SU-DHL-6 (cell line): ENCODE data around the gene CMTM7.

Experiments
- EZH2phosphoT487 ChIP-seq: fragments of 200-600 bp; sonication (generic), shearing (Covaris generic); conservative IDR thresholded peaks from 2 replicates; pipeline ENCODE4 v1.6.1; 2018; ENCODE audit warnings: mild to moderate bottlenecking, antibody characterized with exemption, low read length, moderate library complexity, mixed read lengths
- TF ChIP-seq, protein P1 (sequence below): fragments of 200-600 bp; sonication (generic); IDR thresholded peaks from one replicate; pipeline ENCODE4 v1.5.1; 2017; ENCODE audit warnings: antibody characterized with exemption, mild to moderate bottlenecking, low read length, moderate library complexity; ENCODE audit not compliant: insufficient read depth, poor library complexity, severe bottlenecking

DNA sequence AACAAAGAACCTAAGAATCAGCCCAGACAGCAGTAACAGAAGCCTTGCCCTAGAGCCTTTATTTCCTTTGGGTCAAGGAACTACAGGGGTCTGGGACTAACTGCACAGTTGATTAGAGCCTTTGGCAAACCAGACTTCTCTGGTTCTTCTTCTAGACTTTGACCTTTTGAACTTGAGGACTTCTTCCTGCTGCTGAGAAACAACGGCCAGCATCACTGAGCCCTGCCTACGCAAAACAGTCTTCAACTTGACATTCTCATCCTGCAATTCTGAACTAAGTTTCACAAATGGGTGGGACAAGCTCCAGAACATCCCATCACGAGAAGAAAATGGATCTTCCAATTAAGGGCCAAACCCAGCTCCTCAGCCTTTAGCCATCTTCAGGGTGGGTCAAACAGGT lies 79.6 kb downstream of the CMTM7 start:
- TF ChIP-seq, protein P1, sequence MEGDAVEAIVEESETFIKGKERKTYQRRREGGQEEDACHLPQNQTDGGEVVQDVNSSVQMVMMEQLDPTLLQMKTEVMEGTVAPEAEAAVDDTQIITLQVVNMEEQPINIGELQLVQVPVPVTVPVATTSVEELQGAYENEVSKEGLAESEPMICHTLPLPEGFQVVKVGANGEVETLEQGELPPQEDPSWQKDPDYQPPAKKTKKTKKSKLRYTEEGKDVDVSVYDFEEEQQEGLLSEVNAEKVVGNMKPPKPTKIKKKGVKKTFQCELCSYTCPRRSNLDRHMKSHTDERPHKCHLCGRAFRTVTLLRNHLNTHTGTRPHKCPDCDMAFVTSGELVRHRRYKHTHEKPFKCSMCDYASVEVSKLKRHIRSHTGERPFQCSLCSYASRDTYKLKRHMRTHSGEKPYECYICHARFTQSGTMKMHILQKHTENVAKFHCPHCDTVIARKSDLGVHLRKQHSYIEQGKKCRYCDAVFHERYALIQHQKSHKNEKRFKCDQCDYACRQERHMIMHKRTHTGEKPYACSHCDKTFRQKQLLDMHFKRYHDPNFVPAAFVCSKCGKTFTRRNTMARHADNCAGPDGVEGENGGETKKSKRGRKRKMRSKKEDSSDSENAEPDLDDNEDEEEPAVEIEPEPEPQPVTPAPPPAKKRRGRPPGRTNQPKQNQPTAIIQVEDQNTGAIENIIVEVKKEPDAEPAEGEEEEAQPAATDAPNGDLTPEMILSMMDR: no peak
- no peak for TF ChIP-seq EZH2phosphoT487
